Hepatocyte (in vitro differentiated cells): ENCODE data around the gene SLC25A13. TPM values are rescaled to one million over a fixed set of nuclear protein-coding genes. Genes with fewer than 3 reads are reported as not detected.

ENCODE experiments used
- DNase-seq: peaks from one replicate; pipeline ENCODE4 v3.0.0-alpha.2; 2016; ENCODE audit warnings: low spot score
- H2AFZ ChIP-seq: fragments of 200-600 bp; sonication (generic); 2 replicates; pipeline ENCODE4 v1.6.0; 2016; ENCODE audit warnings: antibody characterized with exemption, mild to moderate bottlenecking
- H3K27ac ChIP-seq: fragments of 200-600 bp; sonication (generic); 2 replicates; pipeline ENCODE4 v1.5.1; 2016; ENCODE audit warnings: mild to moderate bottlenecking
- H3K27me3 ChIP-seq: fragments of 200-600 bp; sonication (generic); 2 replicates; pipeline ENCODE4 v1.6.1; 2016
- H3K36me3 ChIP-seq: fragments of 200-600 bp; sonication (generic); replicated peaks from 2 replicates; pipeline ENCODE4 v1.5.1; 2016; ENCODE audit warnings: low read depth; ENCODE audit not compliant: insufficient read depth
- H3K4me1 ChIP-seq: fragments of 200-600 bp; sonication (generic); 2 replicates; pipeline ENCODE4 v1.5.1; 2016; ENCODE audit warnings: mild to moderate bottlenecking, moderate library complexity; ENCODE audit not compliant: insufficient read depth
- H3K4me2 ChIP-seq: fragments of 200-600 bp; sonication (generic); 2 replicates; pipeline ENCODE4 v1.6.0; 2016
- H3K4me3 ChIP-seq: fragments of 200-600 bp; sonication (generic); 2 replicates; pipeline ENCODE4 v1.5.1; 2016; ENCODE audit warnings: mild to moderate bottlenecking
- H3K79me2 ChIP-seq: fragments of 200-600 bp; sonication (generic); 2 replicates; pipeline ENCODE4 v1.6.0; 2017; ENCODE audit warnings: mild to moderate bottlenecking
- H3K9me2 ChIP-seq: fragments of 200-600 bp; sonication (generic); replicated peaks from 2 replicates; pipeline ENCODE4 v1.6.0; 2017; ENCODE audit warnings: mild to moderate bottlenecking; ENCODE audit not compliant: insufficient read depth
- H3K9me3 ChIP-seq: fragments of 200-600 bp; sonication (generic); 2 replicates; pipeline ENCODE4 v1.5.1; 2016; ENCODE audit warnings: low read depth, mild to moderate bottlenecking
- H4K20me1 ChIP-seq: fragments of 200-600 bp; sonication (generic); 2 replicates; pipeline ENCODE4 v1.6.0; 2016; ENCODE audit warnings: mild to moderate bottlenecking; ENCODE audit not compliant: insufficient read depth, poor library complexity, severe bottlenecking
- EZH2 ChIP-seq: fragments of 200-600 bp; sonication (generic); IDR thresholded peaks from 2 replicates; pipeline ENCODE4 v1.6.1; 2016; ENCODE audit warnings: antibody characterized with exemption, mild to moderate bottlenecking, borderline replicate concordance
- EZH2phosphoT487 ChIP-seq: fragments of 200-600 bp; sonication (generic); IDR thresholded peaks from one replicate; pipeline ENCODE4 v1.6.1; 2018; ENCODE audit warnings: antibody characterized with exemption, mild to moderate bottlenecking, low read depth, moderate library complexity; ENCODE audit not compliant: unreplicated experiment, severe bottlenecking
- WGBS: methylation state at CpG from one replicate; pipeline ENCODE4 v1.1.6; 2016; ENCODE audit warnings: low lambda C conversion rate; ENCODE audit errors: missing lambda C conversion rate; 5-methylcytosine and 5-hydroxymethylcytosine counted together
- polyA plus RNA-seq: library from polyadenylated mRNA; unstranded; fragments of >200 nt; fragmentation: Nextera tagmentation; extraction: Ambion mirVana; gene quantifications from 2 replicates; pipeline ENCODE4 v1.2.1, GENCODE V29; 2016
- total RNA-seq: library from RNA; depleted of rRNA; stranded (reverse); fragments of >200 nt; gene quantifications from 2 replicates; pipeline ENCODE4 v1.2.3, GENCODE V29; 2014
- TF ChIP-seq, protein P1 (sequence below): fragments of 200-600 bp; sonication (generic); IDR thresholded peaks from 2 replicates; pipeline ENCODE4 v1.5.1; 2016; ENCODE audit warnings: antibody characterized with exemption, mild to moderate bottlenecking; ENCODE audit not compliant: poor library complexity

Gene SLC25A13
- total and polyA plus RNA-seq, 2 experiments from 2014 or later: 37.5 to 55.1 TPM

DNA sequence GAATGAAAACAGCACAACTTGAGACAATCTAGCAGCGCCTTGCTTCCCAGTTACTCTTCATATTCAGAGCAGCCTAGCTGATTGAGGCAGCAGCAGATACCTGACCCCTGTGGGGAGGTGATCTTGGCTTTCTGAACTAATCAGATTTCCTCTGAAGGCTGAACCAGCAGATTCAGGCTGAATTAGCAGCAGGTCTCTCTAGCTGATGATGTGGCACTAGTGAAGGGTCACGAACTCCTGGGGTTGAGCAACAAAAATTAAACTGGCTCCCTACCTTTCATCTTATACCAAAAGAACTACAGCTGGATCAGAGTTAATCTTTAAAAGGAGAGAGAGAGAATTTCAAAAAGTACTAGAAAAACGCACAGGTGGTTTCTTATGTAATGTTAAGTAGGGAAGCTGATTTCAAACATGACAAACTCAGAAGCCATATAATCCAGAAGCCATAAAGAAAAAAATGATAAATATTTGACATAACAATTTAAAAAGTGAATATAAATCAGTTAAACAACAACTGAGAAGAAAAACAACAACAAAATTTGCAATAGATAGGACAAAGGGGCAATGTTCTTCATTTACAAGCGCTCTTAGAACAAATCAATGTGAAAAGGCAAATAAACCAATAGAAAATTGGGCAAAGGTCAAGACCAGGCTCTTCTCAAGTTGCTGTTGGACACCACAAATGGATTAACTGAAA lies 13.5 kb downstream of the SLC25A13 start:
- no peaks in the 10 kb centered on the region for H3K36me3 ChIP-seq
- no peaks in the 10 kb centered on the region for H3K9me2 ChIP-seq
- H4K20me1 ChIP-seq: peaks cover 5% of the 10 kb centered on the region
- DNase-seq: peak; percentile 25
- no peaks in the 10 kb centered on the region for H3K27me3 ChIP-seq
- peaks cover 13% of the 10 kb centered on the region for H3K4me1 ChIP-seq
- H3K27ac ChIP-seq: no peak overlapping the region
- no peak overlapping the region for H3K4me3 ChIP-seq
- H3K9me3 ChIP-seq: no peaks in the 10 kb centered on the region
- no peak overlapping the region for H2AFZ ChIP-seq
- TF ChIP-seq, protein P1, sequence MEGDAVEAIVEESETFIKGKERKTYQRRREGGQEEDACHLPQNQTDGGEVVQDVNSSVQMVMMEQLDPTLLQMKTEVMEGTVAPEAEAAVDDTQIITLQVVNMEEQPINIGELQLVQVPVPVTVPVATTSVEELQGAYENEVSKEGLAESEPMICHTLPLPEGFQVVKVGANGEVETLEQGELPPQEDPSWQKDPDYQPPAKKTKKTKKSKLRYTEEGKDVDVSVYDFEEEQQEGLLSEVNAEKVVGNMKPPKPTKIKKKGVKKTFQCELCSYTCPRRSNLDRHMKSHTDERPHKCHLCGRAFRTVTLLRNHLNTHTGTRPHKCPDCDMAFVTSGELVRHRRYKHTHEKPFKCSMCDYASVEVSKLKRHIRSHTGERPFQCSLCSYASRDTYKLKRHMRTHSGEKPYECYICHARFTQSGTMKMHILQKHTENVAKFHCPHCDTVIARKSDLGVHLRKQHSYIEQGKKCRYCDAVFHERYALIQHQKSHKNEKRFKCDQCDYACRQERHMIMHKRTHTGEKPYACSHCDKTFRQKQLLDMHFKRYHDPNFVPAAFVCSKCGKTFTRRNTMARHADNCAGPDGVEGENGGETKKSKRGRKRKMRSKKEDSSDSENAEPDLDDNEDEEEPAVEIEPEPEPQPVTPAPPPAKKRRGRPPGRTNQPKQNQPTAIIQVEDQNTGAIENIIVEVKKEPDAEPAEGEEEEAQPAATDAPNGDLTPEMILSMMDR: no peak
- TF ChIP-seq EZH2phosphoT487 (no peak), EZH2 (no peak)
- H3K4me2 ChIP-seq: peak overlapping the region; percentile 13
- peaks cover 76% of the 10 kb centered on the region for H3K79me2 ChIP-seq
- WGBS: 61% methylated on average over 4 of the region's 4 CpGs

DNA sequence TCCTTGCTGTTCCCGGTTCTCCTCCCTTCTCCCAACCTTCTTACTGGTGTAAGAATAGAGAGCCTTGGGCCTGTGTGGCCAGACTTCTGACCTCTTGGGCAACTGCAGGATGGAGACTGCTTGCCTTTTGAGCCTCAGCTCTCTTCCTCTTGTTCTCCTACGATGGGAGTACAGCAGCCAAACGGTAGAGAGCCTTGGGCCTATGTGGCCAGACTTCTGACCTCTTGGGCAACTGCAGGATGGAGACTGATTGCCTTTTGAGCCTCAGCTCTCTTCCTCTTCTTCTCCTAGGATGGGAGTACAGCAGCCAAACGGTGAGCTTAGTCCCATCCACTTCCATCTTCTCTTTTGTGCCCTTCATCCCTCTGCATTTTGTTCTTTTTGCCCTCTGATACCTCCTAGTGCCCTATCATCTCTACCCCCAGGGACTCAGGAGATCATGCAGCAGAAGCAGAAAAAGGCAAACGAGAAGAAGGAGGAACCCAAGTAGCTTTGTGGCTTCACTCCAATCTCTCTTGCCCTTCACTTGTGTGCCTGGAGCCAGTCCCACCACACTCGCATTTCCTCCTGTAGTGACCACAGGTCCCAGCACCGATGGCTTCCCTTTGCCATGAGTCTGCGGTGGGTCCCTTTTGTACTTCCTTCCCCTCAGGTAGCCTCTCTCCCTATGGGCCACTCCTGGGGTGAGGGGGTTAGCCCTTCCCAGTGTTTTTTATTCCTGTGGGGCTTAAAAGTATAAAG lies 15.3 kb downstream of the SLC25A13 start:
- DNase-seq: no peak
- H3K27ac ChIP-seq: no peak overlapping the region
- no peaks in the 10 kb centered on the region for H3K9me3 ChIP-seq
- H3K79me2 ChIP-seq: peaks cover 76% of the 10 kb centered on the region
- no peak overlapping the region for H2AFZ ChIP-seq
- no peak overlapping the region for H3K4me2 ChIP-seq
- no peaks in the 10 kb centered on the region for H3K36me3 ChIP-seq
- peaks cover 14% of the 10 kb centered on the region for H3K4me1 ChIP-seq
- no peaks in the 10 kb centered on the region for H3K9me2 ChIP-seq
- H3K4me3 ChIP-seq: no peak overlapping the region
- no peak for TF ChIP-seq EZH2phosphoT487
- no peak for TF ChIP-seq EZH2
- TF ChIP-seq, protein P1: no peak
- H3K27me3 ChIP-seq: no peaks in the 10 kb centered on the region
- 82% methylated on average over 8 of the region's 8 CpGs for WGBS
- H4K20me1 ChIP-seq: no peaks in the 10 kb centered on the region

DNA sequence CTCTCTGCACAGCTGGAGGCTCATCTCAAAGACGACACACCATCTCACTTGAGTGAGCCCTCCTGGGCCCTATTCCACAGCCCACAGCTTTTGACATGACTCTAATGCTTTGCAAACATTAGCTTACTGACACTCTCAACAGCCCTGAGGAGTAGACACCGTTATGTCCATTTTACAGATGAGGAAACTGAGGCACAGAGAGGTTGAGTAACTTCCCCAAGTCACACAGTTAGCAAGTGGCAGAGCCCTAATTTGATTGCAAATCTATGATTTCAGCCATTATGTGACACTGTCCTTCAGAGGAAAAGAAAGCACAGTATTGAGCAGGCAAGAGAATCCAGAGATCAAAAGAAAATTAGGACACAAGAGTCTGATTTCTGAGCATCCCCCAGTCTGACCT lies 16.0 kb downstream of the SLC25A13 start:
- WGBS: 91% methylated on average over 2 of the region's 2 CpGs
- Histone ChIP-seq H3K4me3 (no peak overlapping the region), H3K27ac (no peak overlapping the region), H3K9me3 (no peaks in the 10 kb centered on the region), H3K4me1 (peaks cover 19% of the 10 kb centered on the region), H3K27me3 (no peaks in the 10 kb centered on the region), H3K9me2 (no peaks in the 10 kb centered on the region), H3K79me2 (peaks cover 76% of the 10 kb centered on the region), H2AFZ (no peak overlapping the region), H4K20me1 (no peaks in the 10 kb centered on the region), H3K36me3 (no peaks in the 10 kb centered on the region), H3K4me2 (no peak overlapping the region)
- TF ChIP-seq, protein P1: no peak
- TF ChIP-seq EZH2: no peak
- TF ChIP-seq EZH2phosphoT487: no peak
- DNase-seq: no peak
